Measurements from ENCODE around the gene LRRC75A.
"Not testable (repeated sequence)": the region's sequence is repeated elsewhere in the genome, so short reads cannot be mapped to it uniquely, and the experiment has no call there.

LRRC75A gene

GRCh38 chr17:16472539-16472938, 19.5 kb downstream of the LRRC75A start:
- DNase-seq (ENCODE audit: low read depth, low spot score): no peak

DNA sequence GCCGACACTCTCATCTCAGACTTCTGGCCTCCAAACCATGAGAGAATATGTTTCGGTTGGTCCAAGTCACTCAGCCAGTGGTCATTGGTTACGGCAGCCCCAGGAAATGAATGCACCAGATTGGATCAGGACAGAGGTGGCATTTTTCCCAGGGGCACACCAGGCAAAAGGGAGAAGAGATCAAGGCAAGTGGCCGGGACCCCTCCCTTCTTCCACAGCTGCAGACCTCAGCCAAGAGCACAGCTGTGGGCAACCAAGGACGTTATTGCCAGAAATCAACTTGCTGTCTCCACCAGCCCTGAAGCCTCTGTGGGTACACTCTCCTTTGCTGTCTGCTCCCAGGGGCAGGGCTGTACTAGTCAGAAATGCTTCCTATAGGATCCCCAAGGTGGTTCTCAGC, 20.7 kb downstream of the LRRC75A start:
- DNase-seq (ENCODE audit: low read depth, low spot score): no peak

GRCh38 chr17:16470265-16470664, 21.7 kb downstream of the LRRC75A start:
- DNase-seq (ENCODE audit: low read depth, low spot score): no peak

DNA sequence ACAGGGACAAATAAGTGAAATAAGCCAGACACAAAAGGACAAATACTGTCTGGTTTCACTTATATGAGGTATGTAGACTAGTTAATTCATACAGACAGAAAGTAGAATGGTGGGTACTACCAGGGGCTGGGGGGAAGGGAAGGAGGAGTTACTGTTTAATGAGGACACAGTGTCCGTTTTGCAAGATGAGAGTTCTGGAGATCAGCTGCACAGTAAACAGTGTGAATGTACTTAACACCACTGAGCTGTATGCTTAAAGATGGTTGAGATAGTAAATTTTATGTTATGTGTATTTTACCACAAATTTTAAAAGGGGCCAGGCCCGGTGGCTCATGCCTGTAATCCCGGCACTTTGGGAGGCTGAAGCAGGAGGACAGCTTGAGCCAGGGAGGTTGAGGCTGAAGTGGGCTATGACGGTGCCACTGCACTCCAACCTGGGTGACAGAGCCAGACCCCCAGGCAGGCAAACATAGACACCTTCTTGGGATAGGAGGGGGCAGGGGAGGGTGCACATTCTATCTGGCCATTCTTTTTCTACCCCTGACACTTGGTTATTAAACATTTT, 23.5 kb downstream of the LRRC75A start:
- DNase-seq (ENCODE audit: low read depth, low spot score): no peak

GRCh38 chr17:16467886-16468285, 24.1 kb downstream of the LRRC75A start:
- DNase-seq (ENCODE audit: low read depth, low spot score): no peak

- no peak for DNase-seq (ENCODE audit: low read depth, low spot score)
Measured at GRCh38 chr17:16467044-16467443, 24.9 kb downstream of the LRRC75A start.

DNA sequence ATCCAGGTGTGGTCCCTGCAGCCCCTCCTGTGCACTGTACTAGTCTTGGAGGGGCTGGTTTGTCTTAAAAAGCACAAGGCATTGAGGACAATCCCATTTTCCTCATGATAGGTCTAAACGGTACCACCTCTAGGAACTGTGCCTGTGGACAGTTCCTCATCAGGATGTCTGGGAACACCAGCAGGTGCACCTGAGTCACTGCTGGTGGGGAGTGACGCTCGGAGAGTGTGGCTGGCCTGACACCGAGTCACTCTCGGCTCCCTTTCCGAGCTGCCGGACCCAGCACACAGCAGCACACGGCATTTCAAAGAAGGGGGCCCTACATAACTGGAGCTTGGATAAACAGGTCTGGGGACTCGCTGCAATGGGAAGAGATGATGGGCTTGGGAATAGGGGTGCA, 25.6 kb downstream of the LRRC75A start:
- DNase-seq (ENCODE audit: low read depth, low spot score): no peak

- DNase-seq (ENCODE audit: low read depth, low spot score): no peak
Measured at GRCh38 chr17:16465861-16466338, 26.1 kb downstream of the LRRC75A start.

GRCh38 chr17:16465052-16465312, 27.0 kb downstream of the LRRC75A start:
- no peak for DNase-seq (ENCODE audit: low read depth, low spot score)

- DNase-seq (ENCODE audit: low read depth, low spot score): no peak
Measured at GRCh38 chr17:16464303-16465051, 27.5 kb downstream of the LRRC75A start.

DNA sequence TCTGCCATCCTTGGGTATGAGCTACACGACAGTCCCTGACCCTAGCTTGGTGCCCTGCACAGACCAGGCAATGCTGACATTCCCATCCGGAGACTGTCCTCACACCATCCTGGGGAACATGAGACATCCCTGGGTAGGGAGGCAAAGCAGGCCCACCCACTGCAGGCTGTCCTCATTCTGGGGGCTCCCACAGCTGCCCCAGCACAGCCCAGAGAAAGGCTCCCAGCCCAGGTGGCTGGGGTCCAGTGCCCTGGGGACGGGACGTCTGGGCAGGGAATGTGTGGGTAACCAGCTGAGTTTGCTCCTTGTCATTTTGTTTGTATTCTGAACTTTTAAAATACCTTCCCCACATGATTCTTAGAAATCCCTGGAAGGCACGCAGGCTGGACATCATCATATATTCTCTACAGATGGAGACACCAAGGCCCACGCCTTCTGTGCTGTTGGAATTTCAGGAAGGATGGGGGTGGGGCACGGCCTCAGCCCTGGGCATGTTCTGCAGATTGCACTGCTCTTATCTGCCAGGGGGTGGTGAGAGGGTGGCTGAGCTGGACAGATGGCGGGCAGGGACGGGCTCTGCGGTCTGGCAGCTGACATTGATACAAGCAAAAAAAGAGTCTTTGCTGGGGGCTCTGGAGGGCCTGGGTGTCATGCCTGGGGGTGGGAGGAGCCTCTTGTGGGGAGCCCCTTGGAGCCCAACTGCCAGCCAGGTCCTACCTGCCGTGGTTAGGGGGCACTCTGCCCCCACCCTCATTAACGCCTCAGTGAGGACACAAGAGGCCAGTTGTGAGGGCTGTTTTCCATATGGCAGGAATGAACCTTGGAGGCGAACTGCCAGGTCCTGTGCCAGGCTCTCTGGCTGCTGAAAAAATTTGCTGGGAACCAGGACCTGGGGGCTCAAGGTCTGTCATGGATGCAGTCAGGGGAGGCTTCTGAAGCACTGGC, 28.4 kb downstream of the LRRC75A start:
- no peak for DNase-seq (ENCODE audit: low read depth, low spot score)

DNA sequence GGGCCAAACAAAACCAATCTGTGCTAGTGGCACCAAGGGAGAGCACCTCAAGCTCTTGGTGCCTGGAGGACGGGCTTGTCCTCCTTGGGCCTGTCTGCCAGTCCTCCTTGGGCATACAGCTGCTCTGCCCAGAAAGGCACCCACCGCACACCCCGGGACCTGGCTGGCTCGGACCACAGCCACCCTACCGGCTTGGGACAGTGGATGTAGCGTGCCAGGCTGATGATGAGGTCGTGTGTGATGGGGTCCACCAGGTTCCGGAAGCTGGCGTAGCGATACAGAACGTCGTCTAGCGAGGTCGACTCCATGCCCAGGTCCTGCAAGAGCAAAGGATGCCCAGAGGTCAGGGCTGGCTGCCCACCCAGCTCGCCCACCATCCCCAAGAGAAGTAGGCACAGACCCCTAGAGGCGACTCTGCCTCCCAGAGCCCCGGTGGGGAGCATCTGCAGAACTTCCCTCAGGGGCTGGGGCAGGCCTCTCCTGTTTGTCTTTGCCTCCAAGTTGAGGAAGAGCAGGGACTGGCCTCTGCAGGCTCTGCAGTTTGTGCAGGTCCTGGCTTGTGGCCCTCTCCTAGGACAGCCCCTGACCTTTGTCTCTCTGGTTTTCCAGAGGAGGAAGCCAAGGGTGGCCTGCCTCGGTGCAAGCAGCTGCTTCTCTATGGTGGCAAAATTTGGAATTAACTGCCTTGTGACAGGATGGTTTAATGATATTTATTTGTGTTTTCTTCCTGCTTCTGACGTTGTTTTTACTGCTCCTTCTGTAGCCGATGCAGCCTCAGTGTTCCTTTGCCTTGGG, 29.7 kb downstream of the LRRC75A start:
- DNase-seq (ENCODE audit: low read depth, low spot score): no peak

DNA sequence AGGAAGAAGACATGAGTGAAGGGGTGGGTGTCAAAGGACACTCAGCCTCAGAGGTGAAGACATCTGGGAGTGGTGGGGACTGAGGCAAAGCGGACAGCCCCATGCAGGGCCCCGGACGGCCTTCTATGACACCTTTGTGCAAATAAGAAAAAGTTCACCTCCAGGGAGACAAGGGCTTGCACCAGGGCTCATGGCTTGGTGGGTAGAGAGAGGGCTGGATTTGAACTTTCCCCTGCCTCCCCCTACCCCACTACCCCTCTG, 30.5 kb downstream of the LRRC75A start:
- DNase-seq (ENCODE audit: low read depth, low spot score): no peak

DNA sequence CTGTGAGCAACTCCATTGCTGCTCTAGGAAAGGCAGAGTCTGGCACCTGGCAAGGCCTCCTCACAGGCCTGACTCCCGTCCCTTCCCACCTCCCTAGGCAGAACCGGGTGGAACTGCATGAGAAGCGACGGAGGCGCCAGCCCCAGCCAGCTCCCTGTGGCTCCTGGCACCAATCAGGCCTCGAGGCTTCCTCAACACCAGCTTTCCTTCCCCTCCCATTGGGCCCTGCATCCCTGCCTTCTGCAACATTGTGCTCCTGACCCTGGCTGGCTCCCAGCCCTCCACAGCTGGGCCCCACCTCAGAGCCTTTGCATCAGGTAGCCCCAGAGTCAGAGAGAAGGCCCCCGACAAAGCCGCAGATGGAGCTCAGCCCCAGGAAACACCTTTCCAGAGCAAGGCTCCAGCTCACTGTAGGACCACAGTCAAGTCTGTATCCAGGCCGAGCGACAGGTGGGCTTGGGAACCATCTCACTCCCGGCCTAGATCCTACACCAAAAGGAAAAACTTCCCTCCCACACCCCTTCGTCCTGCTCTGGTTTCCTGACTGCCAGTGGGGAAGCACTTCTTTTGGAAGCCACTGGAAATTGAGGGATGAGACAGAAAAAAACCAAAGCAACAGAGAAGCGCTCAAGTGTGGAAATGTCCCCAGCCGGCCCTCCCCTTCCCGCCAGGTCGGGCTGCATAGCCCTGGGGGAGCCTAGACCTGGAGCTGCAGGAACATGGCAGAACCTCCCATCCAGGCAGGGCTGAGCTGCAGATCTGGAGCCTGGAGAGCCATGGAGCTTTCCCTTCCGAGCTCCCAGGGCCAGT, 31.0 kb downstream of the LRRC75A start:
- DNase-seq (ENCODE audit: low read depth, low spot score): no peak

GRCh38 chr17:16459855-16460550, 32.0 kb downstream of the LRRC75A start:
- DNase-seq (ENCODE audit: low read depth, low spot score): no peak

DNA sequence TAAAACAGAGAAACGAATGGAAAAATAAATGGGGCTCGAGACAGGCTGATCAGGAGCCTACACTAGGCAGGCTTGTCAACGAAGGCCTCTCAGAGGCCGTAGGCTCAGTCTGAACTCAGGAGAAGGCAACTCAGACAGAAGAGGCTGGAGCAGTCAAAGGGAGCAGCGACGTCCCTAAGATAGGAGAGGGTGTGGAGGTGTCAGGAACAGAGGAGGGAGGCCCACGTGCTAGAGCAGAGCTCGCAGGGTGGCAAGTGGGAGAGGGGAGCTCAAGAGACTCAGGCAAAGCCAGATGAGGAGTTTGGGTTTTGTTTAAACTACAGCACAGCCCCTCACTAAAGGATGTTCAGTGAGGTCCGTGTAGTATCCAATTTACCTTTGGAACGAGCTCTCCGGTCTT, 32.7 kb downstream of the LRRC75A start:
- no peak for DNase-seq (ENCODE audit: low read depth, low spot score)

DNA sequence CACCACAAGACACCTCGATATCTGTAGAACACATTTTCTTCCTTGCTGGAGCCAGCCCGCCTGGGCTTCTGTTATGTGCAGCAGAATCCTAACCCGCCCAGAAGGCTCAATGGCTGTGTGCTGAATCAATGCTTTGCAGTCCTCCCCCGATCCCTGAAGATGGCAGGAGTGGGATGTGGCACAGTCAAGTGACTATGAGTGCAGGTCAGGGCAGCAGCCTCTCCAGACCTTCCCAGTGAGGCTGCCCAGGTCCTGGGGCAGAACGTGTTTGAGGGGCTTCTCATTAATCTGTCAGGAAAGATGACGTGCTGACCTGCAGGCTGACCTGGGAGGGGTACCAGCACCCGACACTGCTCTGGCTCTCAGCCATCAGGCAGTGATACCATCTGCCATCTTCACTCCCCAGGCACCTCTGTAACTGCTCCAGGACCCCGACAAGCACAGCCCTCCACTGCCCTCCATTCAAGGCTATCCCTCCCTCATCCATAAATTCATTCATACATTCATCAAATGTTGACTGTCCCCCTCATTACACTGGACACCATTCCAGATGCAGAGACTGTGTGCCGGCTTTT, 35.2 kb downstream of the LRRC75A start:
- DNase-seq (ENCODE audit: low read depth, low spot score): no peak

DNA sequence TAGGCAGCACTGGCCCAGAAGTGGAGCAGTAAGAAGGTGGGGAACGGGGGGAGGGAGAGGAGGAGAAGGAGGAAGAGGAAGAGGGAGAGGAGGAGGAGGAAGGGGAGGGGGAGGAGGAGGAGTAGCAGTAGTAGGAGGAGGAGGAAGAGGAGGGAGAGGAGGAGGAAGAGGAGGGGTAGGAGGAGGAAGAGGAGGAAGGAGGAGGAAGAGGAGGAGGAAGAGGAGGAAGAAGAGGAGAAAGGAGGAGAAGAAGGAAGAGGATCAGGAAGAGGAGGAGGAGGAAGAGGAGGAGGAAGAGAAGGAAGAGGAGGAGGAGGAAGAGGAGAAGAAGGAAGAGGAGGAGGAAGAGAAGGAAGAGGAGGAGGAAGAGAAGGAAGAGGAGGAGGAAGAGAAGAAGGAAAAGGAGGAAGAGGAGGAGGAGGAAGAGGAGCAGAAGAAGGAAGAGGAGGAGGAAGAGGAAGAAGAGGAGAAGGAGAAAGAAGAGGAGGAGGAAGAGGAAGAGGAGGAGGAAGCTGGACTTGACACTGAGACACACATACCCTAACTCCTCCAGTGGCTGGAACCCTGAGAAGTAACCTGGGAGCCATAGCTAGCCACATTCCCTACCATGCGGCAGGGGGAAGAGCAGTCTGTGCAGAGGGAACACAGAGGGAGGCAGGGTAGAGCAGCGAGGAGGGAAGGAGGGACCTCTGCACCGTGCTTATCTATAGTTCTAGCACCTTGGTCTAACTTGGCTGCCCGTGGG, 35.8 kb downstream of the LRRC75A start:
- DNase-seq (ENCODE audit: low read depth, low spot score): no peak

- no peak for DNase-seq (ENCODE audit: low read depth, low spot score)
Measured at GRCh38 chr17:16453493-16453851, 38.5 kb downstream of the LRRC75A start.

GRCh38 chr17:16452268-16452667, 39.7 kb downstream of the LRRC75A start:
- not testable (repeated sequence) for DNase-seq (ENCODE audit: low read depth, low spot score)

Measured in activated naive CD8-positive, alpha-beta T cell treated with anti-CD3 and anti-CD28 coated beads, Interleukin-2, amount 50 U/mL, for 16 hours (primary cell).